Uterus (tissue), 2 donors: ENCODE results near the gene CGNL1.

ENCODE experiments used
- CTCF ChIP-seq, 4 experiments: fragments of 200-600 bp in 2 of 4; fragments of 450-650 bp in 2 of 4; sonication (generic) in 2 of 4; IDR thresholded peaks; one replicate each; pipeline ENCODE4 v1.5.1; 2016 to 2019; ENCODE audit warnings: antibody characterized with exemption in 4 of 4, mild to moderate bottlenecking in 2 of 4, moderate library complexity in 1 of 4
- POLR2A ChIP-seq, 2 donors: fragments of 450-650 bp; IDR thresholded peaks; one replicate each; pipeline ENCODE4 v1.6.1; 2016; ENCODE audit warnings: antibody characterized with exemption in 2 of 2, mild to moderate bottlenecking in 1 of 2, moderate library complexity in 1 of 2

DNA sequence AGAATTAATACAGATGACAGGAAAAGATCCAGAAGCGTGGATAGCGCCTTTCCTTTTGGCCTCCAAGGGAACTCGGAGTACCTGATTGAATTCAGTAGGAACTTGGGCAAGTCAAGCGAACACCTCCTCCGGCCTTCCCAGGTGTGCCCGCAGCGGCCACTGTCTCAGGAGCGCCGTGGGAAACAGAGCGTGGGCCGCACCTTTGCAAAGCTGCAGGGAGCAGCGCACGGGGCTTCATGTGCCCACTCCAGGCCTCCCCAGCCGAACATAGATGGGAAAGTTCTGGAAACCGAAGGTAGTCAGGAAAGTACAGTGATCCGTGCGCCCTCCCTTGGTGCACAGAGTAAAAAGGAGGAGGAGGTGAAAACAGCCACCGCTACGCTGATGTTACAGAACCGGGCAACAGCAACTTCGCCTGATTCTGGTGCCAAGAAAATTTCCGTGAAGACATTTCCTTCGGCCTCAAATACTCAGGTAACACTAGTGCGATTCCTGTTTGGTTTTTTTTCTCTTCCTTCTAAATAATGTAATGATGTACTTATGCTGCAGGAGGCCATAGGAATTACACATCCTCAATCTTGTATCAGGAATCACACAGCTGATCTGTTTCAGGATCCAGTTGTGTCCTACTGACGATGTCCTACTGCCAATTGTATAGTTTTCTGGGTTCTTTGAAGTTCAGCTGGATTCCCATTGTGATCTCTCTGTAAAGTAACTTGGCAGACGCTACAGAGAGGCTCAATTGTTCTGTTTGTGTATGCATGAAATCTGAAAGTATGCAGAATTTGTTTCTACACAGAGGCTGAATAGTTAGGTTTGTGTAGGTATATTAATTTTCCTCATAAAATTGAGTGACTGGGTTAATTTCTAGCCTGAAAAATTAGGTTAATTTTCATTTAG, 63.1 kb downstream of the CGNL1 start:
- TF ChIP-seq CTCF (IDR thresholded peaks at IDR 0.05) (no peak), POLR2A (IDR thresholded peaks at IDR 0.05) (no peak)
